Measurements from ENCODE around the gene TAX1BP3.

GRCh38 chr17:3613124-3613523 lies 55.3 kb downstream of the TAX1BP3 start:
- no peak for TF ChIP-seq EZH2 (IDR thresholded peaks at IDR 0.05; ENCODE audit: low read length, missing control alignments)
- TF ChIP-seq, protein P1, sequence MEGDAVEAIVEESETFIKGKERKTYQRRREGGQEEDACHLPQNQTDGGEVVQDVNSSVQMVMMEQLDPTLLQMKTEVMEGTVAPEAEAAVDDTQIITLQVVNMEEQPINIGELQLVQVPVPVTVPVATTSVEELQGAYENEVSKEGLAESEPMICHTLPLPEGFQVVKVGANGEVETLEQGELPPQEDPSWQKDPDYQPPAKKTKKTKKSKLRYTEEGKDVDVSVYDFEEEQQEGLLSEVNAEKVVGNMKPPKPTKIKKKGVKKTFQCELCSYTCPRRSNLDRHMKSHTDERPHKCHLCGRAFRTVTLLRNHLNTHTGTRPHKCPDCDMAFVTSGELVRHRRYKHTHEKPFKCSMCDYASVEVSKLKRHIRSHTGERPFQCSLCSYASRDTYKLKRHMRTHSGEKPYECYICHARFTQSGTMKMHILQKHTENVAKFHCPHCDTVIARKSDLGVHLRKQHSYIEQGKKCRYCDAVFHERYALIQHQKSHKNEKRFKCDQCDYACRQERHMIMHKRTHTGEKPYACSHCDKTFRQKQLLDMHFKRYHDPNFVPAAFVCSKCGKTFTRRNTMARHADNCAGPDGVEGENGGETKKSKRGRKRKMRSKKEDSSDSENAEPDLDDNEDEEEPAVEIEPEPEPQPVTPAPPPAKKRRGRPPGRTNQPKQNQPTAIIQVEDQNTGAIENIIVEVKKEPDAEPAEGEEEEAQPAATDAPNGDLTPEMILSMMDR (conservative IDR thresholded peaks at IDR 0.05 in 1 of 2, IDR thresholded peaks at IDR 0.05 in 1 of 2; ENCODE audit: low read depth in 1 of 2, low read length in 2 of 2), result no peak
